ENCODE results near the gene ACVR1B.
A peak's percentile ranks its signal among the peaks of the same experiment; 100 is the strongest.

ACVR1B gene

DNA sequence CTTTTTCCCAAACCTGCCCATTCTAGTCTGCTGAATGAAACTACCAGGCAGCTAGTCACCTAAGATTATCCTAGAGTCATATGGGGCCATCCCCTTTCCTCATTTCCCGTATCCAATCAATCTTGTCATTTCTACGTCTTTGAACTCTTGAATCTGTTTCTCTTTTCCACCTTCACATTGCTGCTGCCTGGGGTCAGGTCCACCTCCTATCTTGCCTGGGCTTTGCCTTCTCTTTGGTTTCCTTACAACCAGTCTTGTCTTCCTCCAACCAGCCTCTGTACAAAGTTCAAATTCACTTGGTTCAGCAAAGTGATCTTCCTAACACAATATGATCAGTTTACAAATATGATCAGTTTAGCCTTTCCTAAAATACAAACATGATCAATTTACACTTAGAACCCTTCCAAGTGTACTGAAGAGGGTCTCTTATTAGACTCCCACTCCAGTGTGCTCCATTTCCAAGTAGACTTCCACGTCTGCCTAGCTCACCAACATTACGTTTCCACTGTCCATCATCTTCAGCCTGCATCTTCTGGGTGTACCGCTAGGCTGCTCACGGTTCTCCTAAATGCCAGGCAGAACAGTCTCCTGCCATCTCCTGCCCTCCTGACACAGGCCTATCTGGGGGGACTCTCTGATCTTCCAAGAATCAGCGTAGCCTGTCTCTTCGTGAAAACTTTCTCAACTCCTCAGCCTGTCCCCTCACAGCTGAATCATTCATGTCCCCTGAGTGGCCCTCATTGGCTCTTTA lies 4.1 kb upstream of the ACVR1B start:
- Histone ChIP-seq H3K27ac (ENCODE audit: low read depth, low read length) (no peak overlapping the region), H3K36me3 (ENCODE audit: control insufficient read depth, insufficient read depth, low read length) (no peaks in the 10 kb centered on the region), H3K4me1 (ENCODE audit: control insufficient read depth, insufficient read depth, low read length) (no peaks in the 10 kb centered on the region), H3K9ac (ENCODE audit: low read length) (no peak overlapping the region), H3K4me3 (ENCODE audit: low read depth, low read length) (no peak overlapping the region), H3K9me3 (ENCODE audit: control insufficient read depth, insufficient read depth, low read depth, low read length) (peaks cover 16% of the 10 kb centered on the region), H3K27me3 (ENCODE audit: control insufficient read depth, insufficient read depth, low read length) (peaks cover 43% of the 10 kb centered on the region)

DNA sequence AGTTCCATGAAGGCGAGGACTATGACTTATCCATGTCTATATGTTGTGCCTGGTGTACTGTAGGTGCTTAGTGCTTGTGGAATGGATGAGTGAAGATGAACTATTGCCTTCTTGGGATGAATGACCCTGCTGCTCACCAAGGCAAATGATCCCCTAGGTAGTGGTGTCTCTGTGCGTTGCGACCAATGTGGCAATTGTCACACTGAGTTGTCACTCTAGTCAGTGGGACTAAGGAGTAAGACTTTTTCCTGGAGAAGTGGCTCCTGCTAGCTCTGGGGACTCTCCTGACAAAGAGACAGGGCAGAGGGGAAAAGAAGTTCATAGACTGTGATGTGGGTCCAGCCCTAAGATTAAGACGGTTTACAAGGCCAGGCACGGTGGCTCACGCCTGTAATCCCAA lies 3.4 kb upstream of the ACVR1B start:
- H3K36me3 ChIP-seq (ENCODE audit: control insufficient read depth, insufficient read depth, low read length): no peaks in the 10 kb centered on the region
- H3K4me1 ChIP-seq (ENCODE audit: control insufficient read depth, insufficient read depth, low read length): peaks cover 4% of the 10 kb centered on the region
- peaks cover 47% of the 10 kb centered on the region for H3K27me3 ChIP-seq (ENCODE audit: control insufficient read depth, insufficient read depth, low read length)
- H3K4me3 ChIP-seq (ENCODE audit: low read depth, low read length): no peak overlapping the region
- peaks cover 16% of the 10 kb centered on the region for H3K9me3 ChIP-seq (ENCODE audit: control insufficient read depth, insufficient read depth, low read depth, low read length)
- no peak overlapping the region for H3K9ac ChIP-seq (ENCODE audit: low read length)
- H3K27ac ChIP-seq (ENCODE audit: low read depth, low read length): no peak overlapping the region

DNA sequence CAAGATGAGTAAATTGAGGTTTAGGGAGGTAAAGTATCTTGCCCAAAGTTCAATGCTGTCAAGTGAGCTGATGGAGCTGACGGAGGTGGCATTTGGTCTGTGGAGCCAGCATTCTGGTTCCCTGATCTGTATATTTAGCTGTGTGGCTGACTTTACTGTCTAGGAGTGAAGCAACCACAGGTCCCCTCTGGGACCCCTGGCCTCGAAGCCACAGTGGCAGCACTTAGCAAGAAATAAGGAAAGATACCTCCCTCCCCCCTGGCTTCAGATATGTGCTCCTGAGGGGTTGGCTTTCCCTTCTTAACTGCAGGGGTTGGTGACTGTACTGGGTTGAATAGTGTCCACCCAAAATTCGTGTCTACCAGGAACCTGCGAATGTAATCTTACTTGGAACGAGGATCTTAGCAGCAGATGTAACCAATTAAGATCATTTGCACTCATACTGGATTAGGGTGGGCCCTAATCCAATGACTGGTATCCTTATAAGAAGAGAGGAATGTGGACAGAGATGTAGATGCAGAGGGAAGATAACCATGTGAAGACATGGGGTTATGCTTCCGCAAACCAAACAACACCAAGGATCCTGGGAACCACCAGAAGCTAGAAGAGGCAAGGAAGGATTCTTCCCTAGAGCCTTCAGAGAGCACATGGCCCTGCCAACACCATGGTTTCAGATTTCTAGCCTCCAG lies 2.0 kb upstream of the ACVR1B start:
- Histone ChIP-seq H3K27me3 (ENCODE audit: control insufficient read depth, insufficient read depth, low read length) (peaks cover 51% of the 10 kb centered on the region), H3K36me3 (ENCODE audit: control insufficient read depth, insufficient read depth, low read length) (no peaks in the 10 kb centered on the region), H3K27ac (ENCODE audit: low read depth, low read length) (no peak overlapping the region), H3K4me1 (ENCODE audit: control insufficient read depth, insufficient read depth, low read length) (peaks cover 12% of the 10 kb centered on the region), H3K9ac (ENCODE audit: low read length) (no peak overlapping the region), H3K4me3 (ENCODE audit: low read depth, low read length) (no peak overlapping the region), H3K9me3 (ENCODE audit: control insufficient read depth, insufficient read depth, low read depth, low read length) (peaks cover 10% of the 10 kb centered on the region)

DNA sequence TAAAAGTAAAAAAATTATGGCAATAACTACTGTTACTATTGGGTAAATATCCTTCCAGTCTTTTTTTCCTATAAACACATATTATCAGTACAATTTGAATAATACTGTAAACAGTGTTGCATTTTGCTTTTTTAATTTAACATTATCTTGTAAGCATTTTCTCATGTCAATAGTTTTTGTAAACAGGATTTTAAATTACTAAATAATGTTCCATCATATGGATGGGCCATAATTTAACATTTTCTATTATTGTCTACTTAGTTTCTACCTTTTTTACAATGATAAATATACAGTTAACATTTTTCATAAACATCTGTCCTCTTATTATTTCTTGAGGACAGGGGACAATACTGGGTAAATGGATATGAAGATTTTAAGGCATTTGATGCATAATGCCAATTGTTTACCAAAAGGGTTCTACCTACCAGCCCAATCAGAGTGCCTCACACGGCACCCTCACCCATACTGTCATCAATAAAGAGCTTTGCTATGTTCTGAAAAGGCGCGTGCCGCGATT lies 759 bp upstream of the ACVR1B start:
- Histone ChIP-seq H3K27me3 (ENCODE audit: control insufficient read depth, insufficient read depth, low read length) (peaks cover 51% of the 10 kb centered on the region), H3K9me3 (ENCODE audit: control insufficient read depth, insufficient read depth, low read depth, low read length) (no peaks in the 10 kb centered on the region), H3K4me3 (ENCODE audit: low read depth, low read length) (peak overlapping the region; percentile 84), H3K27ac (ENCODE audit: low read depth, low read length) (no peak overlapping the region), H3K36me3 (ENCODE audit: control insufficient read depth, insufficient read depth, low read length) (no peaks in the 10 kb centered on the region), H3K9ac (ENCODE audit: low read length) (peak overlapping the region; percentile 71), H3K4me1 (ENCODE audit: control insufficient read depth, insufficient read depth, low read length) (peaks cover 12% of the 10 kb centered on the region)

DNA sequence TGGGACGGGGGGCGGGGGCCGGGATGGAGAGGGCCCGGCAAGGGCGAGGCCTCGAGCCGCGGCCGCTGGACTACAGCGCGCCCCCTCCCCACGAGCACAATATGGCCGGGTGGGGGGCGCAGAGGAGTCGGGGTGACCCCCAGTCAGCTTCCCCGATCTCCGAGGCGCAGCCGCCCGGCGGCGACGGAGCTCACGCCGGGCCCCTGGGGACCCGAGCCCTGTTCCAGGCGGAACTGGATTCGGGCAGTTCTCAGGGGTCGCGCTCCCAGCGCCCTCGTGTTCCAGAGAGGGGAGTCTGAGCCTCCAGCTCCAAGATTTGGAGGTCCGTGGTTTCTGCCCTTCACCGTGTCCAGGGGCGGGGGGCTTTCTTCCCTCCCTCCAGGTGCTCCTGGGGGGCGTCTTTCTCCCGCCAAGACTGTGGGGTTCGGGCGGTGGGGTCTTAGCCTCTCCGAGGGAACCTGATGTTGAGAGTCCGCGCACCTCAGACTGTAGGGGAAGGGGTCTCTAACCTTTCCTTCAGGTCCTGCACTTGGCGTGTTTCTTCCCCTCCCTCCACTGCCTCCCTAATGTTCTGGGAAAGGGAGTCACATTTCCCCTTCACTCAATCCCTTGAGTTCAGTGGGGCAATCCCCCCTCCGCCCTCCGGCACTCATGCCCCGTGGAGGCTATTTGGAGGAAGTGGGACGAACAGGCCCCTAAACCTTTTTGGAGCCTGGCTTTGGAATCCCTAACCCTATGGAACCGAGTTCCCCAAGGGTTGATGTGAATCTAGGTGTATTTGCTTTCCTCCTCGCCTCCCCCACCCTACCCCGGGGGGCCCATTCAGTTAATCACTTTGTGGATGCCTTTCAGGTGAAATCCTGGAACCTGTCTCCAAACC lies 584 bp downstream of the ACVR1B start:
- Histone ChIP-seq H3K4me1 (ENCODE audit: control insufficient read depth, insufficient read depth, low read length) (peaks cover 12% of the 10 kb centered on the region), H3K9ac (ENCODE audit: low read length) (peak overlapping the region; percentile 78), H3K27ac (ENCODE audit: low read depth, low read length) (peak overlapping the region; percentile 51; the same call in 1 of the 2 replicates), H3K27me3 (ENCODE audit: control insufficient read depth, insufficient read depth, low read length) (peaks cover 50% of the 10 kb centered on the region), H3K4me3 (ENCODE audit: low read depth, low read length) (peak overlapping the region; percentile 68), H3K36me3 (ENCODE audit: control insufficient read depth, insufficient read depth, low read length) (no peaks in the 10 kb centered on the region), H3K9me3 (ENCODE audit: control insufficient read depth, insufficient read depth, low read depth, low read length) (no peaks in the 10 kb centered on the region)

DNA sequence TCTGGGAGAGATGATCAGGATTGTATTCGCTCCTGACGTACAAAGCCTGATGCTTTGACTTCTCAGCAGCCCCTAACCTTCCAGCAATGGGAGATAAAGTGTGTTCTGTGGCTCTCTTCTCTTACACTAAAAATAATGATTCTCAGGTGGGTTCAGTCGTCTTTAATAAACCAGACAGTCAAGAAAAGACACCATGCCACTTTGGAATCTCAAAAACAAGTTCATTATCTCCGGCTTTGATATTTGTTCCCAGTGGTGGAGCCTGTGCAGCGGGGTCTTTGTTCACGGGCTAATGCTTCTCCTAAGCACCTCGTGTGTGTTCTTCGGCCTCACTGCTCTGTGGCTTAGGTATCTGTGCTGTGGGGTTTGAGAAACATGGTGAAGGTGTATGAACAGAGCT lies 1.6 kb downstream of the ACVR1B start:
- Histone ChIP-seq H3K9me3 (ENCODE audit: control insufficient read depth, insufficient read depth, low read depth, low read length) (no peaks in the 10 kb centered on the region), H3K27me3 (ENCODE audit: control insufficient read depth, insufficient read depth, low read length) (peaks cover 40% of the 10 kb centered on the region), H3K27ac (ENCODE audit: low read depth, low read length) (no peak overlapping the region), H3K4me3 (ENCODE audit: low read depth, low read length) (peak overlapping the region; percentile 68), H3K36me3 (ENCODE audit: control insufficient read depth, insufficient read depth, low read length) (no peaks in the 10 kb centered on the region), H3K9ac (ENCODE audit: low read length) (no peak overlapping the region), H3K4me1 (ENCODE audit: control insufficient read depth, insufficient read depth, low read length) (peaks cover 12% of the 10 kb centered on the region)

DNA sequence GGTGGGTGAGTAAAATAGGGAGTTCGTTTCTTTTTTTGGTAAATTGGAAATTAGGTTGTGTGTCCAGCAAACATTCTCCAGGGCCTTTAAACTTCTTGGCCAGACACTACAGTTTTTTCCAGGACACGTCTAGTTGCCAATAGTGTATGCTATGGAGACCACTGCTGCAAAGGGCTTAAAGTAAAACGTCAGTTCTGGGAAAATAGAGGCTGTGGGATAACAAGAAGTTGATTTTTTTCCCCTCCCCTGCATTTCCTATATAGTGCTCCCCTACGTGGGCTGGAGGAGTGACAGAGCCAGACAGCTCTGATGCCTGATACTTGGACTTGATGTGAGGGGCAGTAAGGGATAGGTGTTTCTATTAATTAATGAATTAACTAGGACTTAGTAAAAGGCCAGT lies 2.4 kb downstream of the ACVR1B start:
- Histone ChIP-seq H3K9ac (ENCODE audit: low read length) (no peak overlapping the region), H3K27ac (ENCODE audit: low read depth, low read length) (no peak overlapping the region), H3K27me3 (ENCODE audit: control insufficient read depth, insufficient read depth, low read length) (peaks cover 34% of the 10 kb centered on the region), H3K9me3 (ENCODE audit: control insufficient read depth, insufficient read depth, low read depth, low read length) (no peaks in the 10 kb centered on the region), H3K4me3 (ENCODE audit: low read depth, low read length) (no peak overlapping the region), H3K4me1 (ENCODE audit: control insufficient read depth, insufficient read depth, low read length) (peaks cover 12% of the 10 kb centered on the region), H3K36me3 (ENCODE audit: control insufficient read depth, insufficient read depth, low read length) (no peaks in the 10 kb centered on the region)

DNA sequence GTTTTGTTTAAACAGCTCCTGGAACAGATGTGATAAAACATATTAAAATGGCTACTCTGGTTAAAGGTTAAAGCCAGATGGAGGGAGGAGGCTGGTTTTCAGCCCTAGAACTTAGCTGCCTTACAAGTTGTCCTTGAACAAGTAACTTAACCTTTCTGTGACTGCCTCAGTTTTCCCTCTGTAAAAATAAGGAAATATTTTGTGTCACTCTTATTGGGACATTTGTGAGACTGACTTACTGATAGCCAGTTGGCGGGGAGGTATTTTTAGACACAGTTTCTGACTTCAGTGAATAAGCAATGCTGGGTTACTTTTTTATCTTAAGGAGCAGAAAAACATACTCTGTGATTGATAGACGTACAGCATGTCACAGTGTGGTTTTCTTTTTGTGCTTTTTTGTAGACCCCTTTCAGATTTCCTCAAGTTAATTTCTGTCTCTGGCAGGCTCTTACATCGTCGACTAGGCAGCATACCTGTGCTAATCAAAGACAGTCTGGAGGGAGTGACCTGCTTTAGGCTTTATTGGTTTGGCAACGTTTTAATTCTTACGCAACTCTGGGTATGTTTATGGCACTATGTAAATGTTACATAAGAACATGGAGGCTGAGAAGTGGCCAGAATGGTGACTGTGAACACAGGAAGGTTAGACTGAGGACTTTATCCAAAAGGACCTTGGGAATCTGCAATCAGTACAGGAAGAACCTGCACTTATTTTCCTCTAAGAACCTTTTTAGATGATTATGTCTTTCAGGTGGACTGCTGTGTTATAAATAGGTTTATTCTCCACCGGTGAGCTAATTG lies 3.3 kb downstream of the ACVR1B start:
- Histone ChIP-seq H3K4me3 (ENCODE audit: low read depth, low read length) (no peak overlapping the region), H3K36me3 (ENCODE audit: control insufficient read depth, insufficient read depth, low read length) (no peaks in the 10 kb centered on the region), H3K4me1 (ENCODE audit: control insufficient read depth, insufficient read depth, low read length) (peaks cover 12% of the 10 kb centered on the region), H3K9ac (ENCODE audit: low read length) (no peak overlapping the region), H3K27ac (ENCODE audit: low read depth, low read length) (no peak overlapping the region), H3K27me3 (ENCODE audit: control insufficient read depth, insufficient read depth, low read length) (peaks cover 25% of the 10 kb centered on the region), H3K9me3 (ENCODE audit: control insufficient read depth, insufficient read depth, low read depth, low read length) (no peaks in the 10 kb centered on the region)

DNA sequence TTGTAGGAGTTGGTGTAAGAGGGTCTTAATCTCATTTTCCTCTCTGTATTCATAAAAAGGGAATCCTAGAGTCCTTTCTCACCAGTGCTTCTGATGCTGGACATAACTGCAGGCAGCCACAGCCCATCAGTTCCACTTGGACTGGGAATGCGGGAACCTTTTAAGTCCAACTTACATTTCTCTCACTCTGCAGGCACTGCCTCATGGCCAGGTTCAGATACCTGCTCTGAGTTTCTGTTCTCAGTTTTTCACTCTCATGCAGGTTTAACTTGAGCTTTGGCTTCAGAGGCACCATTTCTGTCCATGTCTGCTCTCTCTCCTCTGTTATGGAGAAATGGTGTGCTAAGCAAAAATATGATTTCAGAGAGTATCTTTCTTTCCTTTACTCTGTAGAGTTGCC lies 4.2 kb downstream of the ACVR1B start:
- Histone ChIP-seq H3K27me3 (ENCODE audit: control insufficient read depth, insufficient read depth, low read length) (peaks cover 15% of the 10 kb centered on the region), H3K4me1 (ENCODE audit: control insufficient read depth, insufficient read depth, low read length) (peaks cover 12% of the 10 kb centered on the region), H3K4me3 (ENCODE audit: low read depth, low read length) (no peak overlapping the region), H3K9me3 (ENCODE audit: control insufficient read depth, insufficient read depth, low read depth, low read length) (no peaks in the 10 kb centered on the region), H3K36me3 (ENCODE audit: control insufficient read depth, insufficient read depth, low read length) (no peaks in the 10 kb centered on the region), H3K27ac (ENCODE audit: low read depth, low read length) (no peak overlapping the region), H3K9ac (ENCODE audit: low read length) (no peak overlapping the region)

DNA sequence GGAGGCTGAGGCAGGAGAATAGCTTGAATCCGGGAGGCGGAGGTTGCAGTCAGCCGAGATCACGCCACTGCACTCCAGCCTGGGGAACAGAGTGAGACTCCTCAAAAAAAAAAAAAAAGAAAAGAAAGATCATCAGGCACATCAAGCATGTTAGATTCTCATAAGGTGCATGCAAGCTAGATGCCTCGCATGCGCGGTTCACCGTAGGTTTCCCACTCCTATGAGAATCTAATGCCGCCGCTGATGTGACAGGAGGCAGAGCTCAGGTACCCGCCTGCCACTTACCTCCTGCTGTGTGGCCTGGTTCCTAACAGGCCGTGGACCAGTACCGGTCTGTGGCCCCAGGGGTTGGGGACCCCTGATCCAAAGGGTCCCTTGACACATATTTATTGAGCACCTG lies 7.0 kb downstream of the ACVR1B start:
- Histone ChIP-seq H3K9me3 (ENCODE audit: control insufficient read depth, insufficient read depth, low read depth, low read length) (no peaks in the 10 kb centered on the region), H3K4me1 (ENCODE audit: control insufficient read depth, insufficient read depth, low read length) (peaks cover 8% of the 10 kb centered on the region; the same call in 1 of the 2 replicates), H3K36me3 (ENCODE audit: control insufficient read depth, insufficient read depth, low read length) (0 out of 2 replicates have a peak, but pooled peaks cover 2% of the 10 kb centered on the region), H3K27ac (ENCODE audit: low read depth, low read length) (no peak overlapping the region), H3K9ac (ENCODE audit: low read length) (no peak overlapping the region), H3K4me3 (ENCODE audit: low read depth, low read length) (no peak overlapping the region), H3K27me3 (ENCODE audit: control insufficient read depth, insufficient read depth, low read length) (no peaks in the 10 kb centered on the region)

All from HUES6 (cell line).